Measurements from ENCODE around the gene CDCA3. TPM values are rescaled to one million over a fixed set of nuclear protein-coding genes. Genes with fewer than 3 reads are reported as not detected.

CDCA3 gene
- total RNA-seq, 1 experiment from 2014 or later = 107 TPM

- intact Hi-C loops (cut with micrococcal nuclease; ENCODE audit: unreplicated experiment) = no loop called here
- no TSS peak for BruUV-seq (replicated peaks)
These were observed 5.7 kb downstream of the CDCA3 start for GRCh38 chr12:6845395-6845794.

GRCh38 chr12:6843118-6843902, 7.8 kb downstream of the CDCA3 start:
- Histone ChIP-seq H3K36me3 (ENCODE audit: insufficient read depth, low read length, poor library complexity, severe bottlenecking) (peaks cover 50% of the 10 kb centered on the region), H3K27ac (ENCODE audit: low read depth, low read length, poor library complexity, severe bottlenecking) (no peak overlapping the region), H3K4me3 (ENCODE audit: low read depth, low read length, poor library complexity, severe bottlenecking) (no peak overlapping the region), H3K9me3 (ENCODE audit: low read depth, low read length, poor library complexity, severe bottlenecking) (no peaks in the 10 kb centered on the region), H3K4me1 (ENCODE audit: insufficient read depth, low read length, poor library complexity, severe bottlenecking) (no peaks in the 10 kb centered on the region), H3K27me3 (replicated peaks; ENCODE audit: insufficient read depth, low read depth, low read length, poor library complexity) (no peaks in the 10 kb centered on the region)
- DNase-seq (ENCODE audit: low spot score) = peak; percentile 56
- TF ChIP-seq EZH2 (IDR thresholded peaks at IDR 0.05; ENCODE audit: borderline replicate concordance, low read depth, low read length, poor library complexity, severe bottlenecking) (no peak), CTCF (conservative IDR thresholded peaks at IDR 0.05; ENCODE audit: low read depth, low read length) (no peak; the same call in 1 of the 2 replicates)
- BruUV-seq (replicated peaks) = no TSS peak
- intact Hi-C loops (cut with micrococcal nuclease; ENCODE audit: unreplicated experiment) = no loop called here
- ChIA-PET POLR2A (ENCODE audit: low non-redundant PET) (interaction anchor here (1.0 to 1.1 kb wide), 2 partner anchors 9 kb away, joined by 3 read pairs; partner anchors contain the start of gene USP5), CTCF (interaction anchor here (0.8 kb wide), 1 partner anchor 90 kb away, joined by 5 read pairs; the partner anchor contains the start of gene MLF2)

More at GRCh38 chr12:6845395-6845794, 5.7 kb downstream of the CDCA3 start:
- TF ChIP-seq CTCF (conservative IDR thresholded peaks at IDR 0.05; ENCODE audit: low read depth, low read length) (no peak), EZH2 (IDR thresholded peaks at IDR 0.05; ENCODE audit: borderline replicate concordance, low read depth, low read length, poor library complexity, severe bottlenecking) (no peak)
- Histone ChIP-seq H3K27me3 (replicated peaks; ENCODE audit: insufficient read depth, low read depth, low read length, poor library complexity) (no peaks in the 10 kb centered on the region), H3K4me3 (ENCODE audit: low read depth, low read length, poor library complexity, severe bottlenecking) (no peak overlapping the region), H3K9me3 (ENCODE audit: low read depth, low read length, poor library complexity, severe bottlenecking) (no peaks in the 10 kb centered on the region), H3K36me3 (ENCODE audit: insufficient read depth, low read length, poor library complexity, severe bottlenecking) (peaks cover 59% of the 10 kb centered on the region), H3K4me1 (ENCODE audit: insufficient read depth, low read length, poor library complexity, severe bottlenecking) (peaks cover 12% of the 10 kb centered on the region), H3K27ac (ENCODE audit: low read depth, low read length, poor library complexity, severe bottlenecking) (no peak overlapping the region)
- CTCF ChIA-PET = no interaction called here
- DNase-seq (ENCODE audit: low spot score) = no peak
- POLR2A ChIA-PET (ENCODE audit: low non-redundant PET) = no interaction called here

- H3K4me1 ChIP-seq (ENCODE audit: insufficient read depth, low read length, poor library complexity, severe bottlenecking) = no peaks in the 10 kb centered on the region
- H3K27me3 ChIP-seq (replicated peaks; ENCODE audit: insufficient read depth, low read depth, low read length, poor library complexity) = no peaks in the 10 kb centered on the region
- peaks cover 51% of the 10 kb centered on the region for H3K36me3 ChIP-seq (ENCODE audit: insufficient read depth, low read length, poor library complexity, severe bottlenecking)
- H3K9me3 ChIP-seq (ENCODE audit: low read depth, low read length, poor library complexity, severe bottlenecking) = no peaks in the 10 kb centered on the region
- intact Hi-C loops (cut with micrococcal nuclease; ENCODE audit: unreplicated experiment) = no loop called here
- H3K4me3 ChIP-seq (ENCODE audit: low read depth, low read length, poor library complexity, severe bottlenecking) = no peak overlapping the region
- H3K27ac ChIP-seq (ENCODE audit: low read depth, low read length, poor library complexity, severe bottlenecking) = no peak overlapping the region
- POLR2A ChIA-PET (ENCODE audit: low non-redundant PET) = interaction anchor here (0.9 kb wide), 1 partner anchor 10 kb away, joined by 5 read pairs; the partner anchor contains the start of gene USP5
- no peak for DNase-seq (ENCODE audit: low spot score)
- CTCF ChIA-PET = no interaction called here
- TF ChIP-seq EZH2 (IDR thresholded peaks at IDR 0.05; ENCODE audit: borderline replicate concordance, low read depth, low read length, poor library complexity, severe bottlenecking) (no peak), CTCF (conservative IDR thresholded peaks at IDR 0.05; ENCODE audit: low read depth, low read length) (no peak)
- no TSS peak for BruUV-seq (replicated peaks)
These were observed 9.0 kb downstream of the CDCA3 start for GRCh38 chr12:6842075-6842474.
